Cardiac fibroblast (primary cell): ENCODE results near the gene BRS3.

ENCODE experiments used
- DNase-seq, 2 donors: peaks; one replicate each; pipeline versions ENCODE4 v3.0.0 to v3.0.0-alpha.2; 2010; ENCODE audit warnings: low read depth in 2 of 2
- H3K4me3 ChIP-seq, 2 donors: replicated peaks in 1 of 2; 1 replicate in 1 of 2; 2 replicates in 1 of 2; pipeline ENCODE4 v1.5.1; 2011; ENCODE audit warnings: low read depth in 2 of 2, low read length in 2 of 2, mild to moderate bottlenecking in 2 of 2, moderate library complexity in 1 of 2
- CTCF ChIP-seq: IDR thresholded peaks from one replicate; pipeline ENCODE4 v1.5.1; 2011; ENCODE audit warnings: low read depth, mild to moderate bottlenecking, low read length, inconsistent platforms

The BRS3 gene

GRCh38 chrX:136468391-136469103 is 19.2 kb upstream of the BRS3 start:
- no peak overlapping the region for H3K4me3 ChIP-seq
- no peak for TF ChIP-seq CTCF
- no peak for DNase-seq

GRCh38 chrX:136473663-136474062 is 14.1 kb upstream of the BRS3 start:
- DNase-seq: no peak
- TF ChIP-seq CTCF: no peak
- H3K4me3 ChIP-seq: no peak overlapping the region

GRCh38 chrX:136475236-136475635 is 12.5 kb upstream of the BRS3 start:
- no peak overlapping the region for H3K4me3 ChIP-seq
- DNase-seq: no peak
- TF ChIP-seq CTCF: no peak

GRCh38 chrX:136476501-136476900 is 11.2 kb upstream of the BRS3 start:
- TF ChIP-seq CTCF: no peak
- H3K4me3 ChIP-seq: no peak overlapping the region
- no peak for DNase-seq

- TF ChIP-seq CTCF: no peak
- no peak for DNase-seq
- no peak overlapping the region for H3K4me3 ChIP-seq
Measured at GRCh38 chrX:136477026-136477425, 10.7 kb upstream of the BRS3 start.

- H3K4me3 ChIP-seq: no peak overlapping the region
- TF ChIP-seq CTCF: no peak
- no peak for DNase-seq
Measured at GRCh38 chrX:136480383-136480782, 7.4 kb upstream of the BRS3 start.

GRCh38 chrX:136488706-136489105 is 959 bp downstream of the BRS3 start:
- H3K4me3 ChIP-seq: no peak overlapping the region
- DNase-seq: no peak
- TF ChIP-seq CTCF: no peak
